Hepatocyte (in vitro differentiated cells): ENCODE data around the gene PBX3. TPM values are rescaled to one million over a fixed set of nuclear protein-coding genes. Genes with fewer than 3 reads are reported as not detected.

Experiments
- DNase-seq: peaks from one replicate; pipeline ENCODE4 v3.0.0-alpha.2; 2016; ENCODE audit warnings: low spot score
- H2AFZ ChIP-seq: fragments of 200-600 bp; sonication (generic); 2 replicates; pipeline ENCODE4 v1.6.0; 2016; ENCODE audit warnings: antibody characterized with exemption, mild to moderate bottlenecking
- H3K27ac ChIP-seq: fragments of 200-600 bp; sonication (generic); 2 replicates; pipeline ENCODE4 v1.5.1; 2016; ENCODE audit warnings: mild to moderate bottlenecking
- H3K27me3 ChIP-seq: fragments of 200-600 bp; sonication (generic); 2 replicates; pipeline ENCODE4 v1.6.1; 2016
- H3K36me3 ChIP-seq: fragments of 200-600 bp; sonication (generic); replicated peaks from 2 replicates; pipeline ENCODE4 v1.5.1; 2016; ENCODE audit warnings: low read depth; ENCODE audit not compliant: insufficient read depth
- H3K4me1 ChIP-seq: fragments of 200-600 bp; sonication (generic); 2 replicates; pipeline ENCODE4 v1.5.1; 2016; ENCODE audit warnings: mild to moderate bottlenecking, moderate library complexity; ENCODE audit not compliant: insufficient read depth
- H3K4me2 ChIP-seq: fragments of 200-600 bp; sonication (generic); 2 replicates; pipeline ENCODE4 v1.6.0; 2016
- H3K4me3 ChIP-seq: fragments of 200-600 bp; sonication (generic); 2 replicates; pipeline ENCODE4 v1.5.1; 2016; ENCODE audit warnings: mild to moderate bottlenecking
- H3K79me2 ChIP-seq: fragments of 200-600 bp; sonication (generic); 2 replicates; pipeline ENCODE4 v1.6.0; 2017; ENCODE audit warnings: mild to moderate bottlenecking
- H3K9me2 ChIP-seq: fragments of 200-600 bp; sonication (generic); replicated peaks from 2 replicates; pipeline ENCODE4 v1.6.0; 2017; ENCODE audit warnings: mild to moderate bottlenecking; ENCODE audit not compliant: insufficient read depth
- H3K9me3 ChIP-seq: fragments of 200-600 bp; sonication (generic); 2 replicates; pipeline ENCODE4 v1.5.1; 2016; ENCODE audit warnings: low read depth, mild to moderate bottlenecking
- H4K20me1 ChIP-seq: fragments of 200-600 bp; sonication (generic); 2 replicates; pipeline ENCODE4 v1.6.0; 2016; ENCODE audit warnings: mild to moderate bottlenecking; ENCODE audit not compliant: insufficient read depth, poor library complexity, severe bottlenecking
- CTCF ChIP-seq: fragments of 200-600 bp; sonication (generic); IDR thresholded peaks from 2 replicates; pipeline ENCODE4 v1.5.1; 2016; ENCODE audit warnings: antibody characterized with exemption, mild to moderate bottlenecking; ENCODE audit not compliant: poor library complexity
- EZH2 ChIP-seq: fragments of 200-600 bp; sonication (generic); IDR thresholded peaks from 2 replicates; pipeline ENCODE4 v1.6.1; 2016; ENCODE audit warnings: antibody characterized with exemption, mild to moderate bottlenecking, borderline replicate concordance
- EZH2phosphoT487 ChIP-seq: fragments of 200-600 bp; sonication (generic); IDR thresholded peaks from one replicate; pipeline ENCODE4 v1.6.1; 2018; ENCODE audit warnings: antibody characterized with exemption, mild to moderate bottlenecking, low read depth, moderate library complexity; ENCODE audit not compliant: unreplicated experiment, severe bottlenecking
- WGBS: methylation state at CpG from one replicate; pipeline ENCODE4 v1.1.6; 2016; ENCODE audit warnings: low lambda C conversion rate; ENCODE audit errors: missing lambda C conversion rate; 5-methylcytosine and 5-hydroxymethylcytosine counted together
- polyA plus RNA-seq: library from polyadenylated mRNA; unstranded; fragments of >200 nt; fragmentation: Nextera tagmentation; extraction: Ambion mirVana; gene quantifications from 2 replicates; pipeline ENCODE4 v1.2.1, GENCODE V29; 2016
- total RNA-seq: library from RNA; depleted of rRNA; stranded (reverse); fragments of >200 nt; gene quantifications from 2 replicates; pipeline ENCODE4 v1.2.3, GENCODE V29; 2014

The PBX3 gene
- total and polyA plus RNA-seq, 2 experiments from 2014 or later: 15.9 to 23.3 TPM

DNA sequence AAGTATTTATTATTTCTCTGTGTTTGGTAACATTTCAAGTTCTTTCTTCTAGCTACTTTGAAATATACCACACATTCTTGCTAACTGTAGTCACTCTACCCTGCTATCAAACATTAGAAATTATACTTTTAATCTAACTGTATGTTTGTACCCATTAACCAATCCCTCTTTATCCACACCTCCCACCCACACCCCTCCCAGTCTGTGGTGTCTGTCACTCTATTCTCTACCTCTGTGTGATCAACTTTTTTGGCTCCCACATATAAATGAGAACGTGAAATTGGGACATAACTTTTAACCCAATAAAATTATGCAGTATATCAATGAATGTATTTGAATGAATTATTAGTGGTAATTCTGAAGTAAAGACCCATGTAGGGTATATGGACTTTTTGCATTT, 79.7 kb downstream of the PBX3 start:
- H4K20me1 ChIP-seq: no peaks in the 10 kb centered on the region
- no peaks in the 10 kb centered on the region for H3K36me3 ChIP-seq
- H3K4me1 ChIP-seq: no peaks in the 10 kb centered on the region
- H3K79me2 ChIP-seq: peaks cover 3% of the 10 kb centered on the region
- H3K27me3 ChIP-seq: no peaks in the 10 kb centered on the region
- 100% methylated on average over 1 of the region's 1 CpG for WGBS
- no peak overlapping the region for H2AFZ ChIP-seq
- DNase-seq: no peak
- no peak overlapping the region for H3K4me2 ChIP-seq
- no peak for TF ChIP-seq CTCF
- no peak for TF ChIP-seq EZH2
- no peak for TF ChIP-seq EZH2phosphoT487
- H3K27ac ChIP-seq: no peak overlapping the region
- H3K9me3 ChIP-seq: no peaks in the 10 kb centered on the region
- no peaks in the 10 kb centered on the region for H3K9me2 ChIP-seq
- no peak overlapping the region for H3K4me3 ChIP-seq

DNA sequence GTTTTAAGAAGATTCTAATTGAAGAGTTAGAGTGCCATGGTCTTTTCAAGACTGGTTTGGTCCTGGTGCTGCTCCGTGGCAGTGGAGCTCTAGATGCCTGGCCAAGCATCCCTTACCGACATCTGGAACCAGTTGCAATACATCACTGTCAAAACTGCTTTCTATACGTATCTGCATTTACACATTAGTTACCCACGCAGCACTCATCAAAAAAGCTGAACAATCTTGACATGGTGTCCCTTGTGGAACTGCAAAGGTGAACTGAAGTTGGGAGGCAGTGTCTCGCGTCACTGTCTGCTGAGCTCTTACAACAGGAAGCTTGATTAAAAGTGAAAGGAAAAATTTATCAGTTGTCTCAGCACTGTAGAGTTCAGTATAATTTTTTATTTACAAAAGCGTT, 82.6 kb downstream of the PBX3 start:
- Histone ChIP-seq H3K79me2 (no peaks in the 10 kb centered on the region), H3K4me1 (no peaks in the 10 kb centered on the region), H3K4me3 (no peak overlapping the region), H2AFZ (no peak overlapping the region), H3K27ac (no peak overlapping the region), H3K9me3 (no peaks in the 10 kb centered on the region), H4K20me1 (no peaks in the 10 kb centered on the region), H3K27me3 (no peaks in the 10 kb centered on the region), H3K9me2 (no peaks in the 10 kb centered on the region), H3K4me2 (peak overlapping the region; percentile 51), H3K36me3 (no peaks in the 10 kb centered on the region)
- no peak for TF ChIP-seq CTCF
- no peak for TF ChIP-seq EZH2phosphoT487
- TF ChIP-seq EZH2: no peak
- 72% methylated on average over 7 of the region's 7 CpGs for WGBS
- no peak for DNase-seq

DNA sequence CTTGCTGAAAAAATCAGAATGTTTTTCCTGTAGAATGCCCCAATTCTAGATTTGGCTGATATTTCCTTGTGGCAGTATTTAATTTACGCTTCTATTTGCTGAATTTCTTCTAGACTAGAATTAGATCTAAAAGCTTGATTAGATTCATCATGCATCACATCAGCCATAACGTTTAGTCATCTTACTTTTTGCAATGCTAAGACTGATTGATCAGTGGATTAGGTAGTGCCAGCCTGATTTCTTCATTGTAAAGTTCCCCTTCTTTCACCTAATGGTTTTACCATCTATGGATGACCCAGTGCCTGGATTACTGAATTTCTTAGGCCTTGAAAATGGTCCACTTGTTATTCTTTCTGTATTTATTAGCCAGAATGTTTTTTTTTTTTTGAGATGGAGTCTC, 83.9 kb downstream of the PBX3 start:
- no peaks in the 10 kb centered on the region for H3K27me3 ChIP-seq
- H2AFZ ChIP-seq: no peak overlapping the region
- H3K4me1 ChIP-seq: no peaks in the 10 kb centered on the region
- no peaks in the 10 kb centered on the region for H3K36me3 ChIP-seq
- no peak overlapping the region for H3K27ac ChIP-seq
- no peaks in the 10 kb centered on the region for H3K9me3 ChIP-seq
- TF ChIP-seq EZH2 (no peak), CTCF (no peak), EZH2phosphoT487 (no peak)
- H3K4me2 ChIP-seq: no peak overlapping the region
- H3K79me2 ChIP-seq: no peaks in the 10 kb centered on the region
- no peaks in the 10 kb centered on the region for H3K9me2 ChIP-seq
- H4K20me1 ChIP-seq: no peaks in the 10 kb centered on the region
- 88% methylated on average over 2 of the region's 2 CpGs for WGBS
- no peak for DNase-seq
- no peak overlapping the region for H3K4me3 ChIP-seq

DNA sequence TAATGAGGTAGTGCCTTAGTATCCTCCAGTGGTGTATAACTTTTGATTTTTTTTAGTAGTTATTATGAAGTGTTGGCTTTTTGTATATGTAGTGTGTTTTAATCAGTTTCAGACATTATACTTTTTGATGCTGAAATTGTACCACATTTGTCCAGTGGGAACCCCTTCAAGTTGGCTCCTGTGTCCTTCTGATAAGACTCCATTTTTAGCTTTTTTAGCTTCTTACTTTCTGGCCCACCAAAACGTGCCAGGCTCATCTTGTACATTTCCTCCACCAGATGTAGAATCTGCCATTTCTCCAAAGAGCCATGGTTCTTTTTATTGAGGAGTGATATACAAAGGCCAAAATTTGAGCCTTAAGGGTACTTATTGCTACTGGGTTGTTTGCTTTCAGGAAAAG, 84.4 kb downstream of the PBX3 start:
- Histone ChIP-seq H3K27ac (no peak overlapping the region), H3K4me3 (no peak overlapping the region), H4K20me1 (no peaks in the 10 kb centered on the region), H3K27me3 (no peaks in the 10 kb centered on the region), H3K4me2 (no peak overlapping the region), H3K4me1 (no peaks in the 10 kb centered on the region), H2AFZ (no peak overlapping the region), H3K9me2 (no peaks in the 10 kb centered on the region), H3K9me3 (no peaks in the 10 kb centered on the region), H3K36me3 (no peaks in the 10 kb centered on the region), H3K79me2 (no peaks in the 10 kb centered on the region)
- TF ChIP-seq CTCF: no peak
- TF ChIP-seq EZH2phosphoT487: no peak
- TF ChIP-seq EZH2: no peak
- 90% methylated on average over 1 of the region's 1 CpG for WGBS
- DNase-seq: no peak
